Measurements from ENCODE around the gene CENPP. TPM values are rescaled to one million over a fixed set of nuclear protein-coding genes. Genes with fewer than 3 reads are reported as not detected.

The CENPP gene
- total RNA-seq, 1 experiment from 2014 or later = 15.6 TPM

GRCh38 chr9:92528522-92528849 is 202.7 kb downstream of the CENPP start:
- no TSS peak for BruUV-seq (replicated peaks)
- no peaks in the 10 kb centered on the region for H3K9me3 ChIP-seq (ENCODE audit: low read depth, low read length, poor library complexity, severe bottlenecking)
- DNase-seq (ENCODE audit: low spot score) = no peak
- ChIA-PET CTCF (no interaction called here), POLR2A (ENCODE audit: low non-redundant PET) (no interaction called here)
- H3K4me3 ChIP-seq (ENCODE audit: low read depth, low read length, poor library complexity, severe bottlenecking) = no peak overlapping the region
- no peaks in the 10 kb centered on the region for H3K27me3 ChIP-seq (replicated peaks; ENCODE audit: insufficient read depth, low read depth, low read length, poor library complexity)
- H3K36me3 ChIP-seq (ENCODE audit: insufficient read depth, low read length, poor library complexity, severe bottlenecking) = no peaks in the 10 kb centered on the region
- TF ChIP-seq CTCF (conservative IDR thresholded peaks at IDR 0.05; ENCODE audit: low read depth, low read length) (no peak), EZH2 (IDR thresholded peaks at IDR 0.05; ENCODE audit: borderline replicate concordance, low read depth, low read length, poor library complexity, severe bottlenecking) (no peak)
- intact Hi-C loops (cut with micrococcal nuclease; ENCODE audit: unreplicated experiment) = no loop called here
- no peak overlapping the region for H3K27ac ChIP-seq (ENCODE audit: low read depth, low read length, poor library complexity, severe bottlenecking)
- no peaks in the 10 kb centered on the region for H3K4me1 ChIP-seq (ENCODE audit: insufficient read depth, low read length, poor library complexity, severe bottlenecking)

GRCh38 chr9:92529124-92529523 is 203.4 kb downstream of the CENPP start:
- POLR2A ChIA-PET (ENCODE audit: low non-redundant PET) = no interaction called here
- no peaks in the 10 kb centered on the region for H3K36me3 ChIP-seq (ENCODE audit: insufficient read depth, low read length, poor library complexity, severe bottlenecking)
- intact Hi-C loops (cut with micrococcal nuclease; ENCODE audit: unreplicated experiment) = no loop called here
- no peaks in the 10 kb centered on the region for H3K4me1 ChIP-seq (ENCODE audit: insufficient read depth, low read length, poor library complexity, severe bottlenecking)
- TF ChIP-seq CTCF (conservative IDR thresholded peaks at IDR 0.05; ENCODE audit: low read depth, low read length) = no peak
- TF ChIP-seq EZH2 (IDR thresholded peaks at IDR 0.05; ENCODE audit: borderline replicate concordance, low read depth, low read length, poor library complexity, severe bottlenecking) = no peak
- DNase-seq (ENCODE audit: low spot score) = no peak
- no peaks in the 10 kb centered on the region for H3K9me3 ChIP-seq (ENCODE audit: low read depth, low read length, poor library complexity, severe bottlenecking)
- no TSS peak for BruUV-seq (replicated peaks)
- no peak overlapping the region for H3K4me3 ChIP-seq (ENCODE audit: low read depth, low read length, poor library complexity, severe bottlenecking)
- H3K27ac ChIP-seq (ENCODE audit: low read depth, low read length, poor library complexity, severe bottlenecking) = no peak overlapping the region
- CTCF ChIA-PET = no interaction called here
- H3K27me3 ChIP-seq (replicated peaks; ENCODE audit: insufficient read depth, low read depth, low read length, poor library complexity) = no peaks in the 10 kb centered on the region

GRCh38 chr9:92530893-92531292 is 205.1 kb downstream of the CENPP start:
- Histone ChIP-seq H3K36me3 (ENCODE audit: insufficient read depth, low read length, poor library complexity, severe bottlenecking) (no peaks in the 10 kb centered on the region), H3K9me3 (ENCODE audit: low read depth, low read length, poor library complexity, severe bottlenecking) (no peaks in the 10 kb centered on the region), H3K4me3 (ENCODE audit: low read depth, low read length, poor library complexity, severe bottlenecking) (no peak overlapping the region), H3K27me3 (replicated peaks; ENCODE audit: insufficient read depth, low read depth, low read length, poor library complexity) (no peaks in the 10 kb centered on the region), H3K4me1 (ENCODE audit: insufficient read depth, low read length, poor library complexity, severe bottlenecking) (peaks cover 5% of the 10 kb centered on the region), H3K27ac (ENCODE audit: low read depth, low read length, poor library complexity, severe bottlenecking) (no peak overlapping the region)
- CTCF ChIA-PET = no interaction called here
- intact Hi-C loops (cut with micrococcal nuclease; ENCODE audit: unreplicated experiment) = no loop called here
- DNase-seq (ENCODE audit: low spot score) = no peak
- POLR2A ChIA-PET (ENCODE audit: low non-redundant PET) = no interaction called here
- BruUV-seq (replicated peaks) = no TSS peak
- TF ChIP-seq CTCF (conservative IDR thresholded peaks at IDR 0.05; ENCODE audit: low read depth, low read length) = no peak
- no peak for TF ChIP-seq EZH2 (IDR thresholded peaks at IDR 0.05; ENCODE audit: borderline replicate concordance, low read depth, low read length, poor library complexity, severe bottlenecking)

Data from A673 (cell line).